GM11168 (cell line): Measurements from ENCODE around the gene MMP24OS.
"Not testable (repeated sequence)": the region's sequence is repeated elsewhere in the genome, so short reads cannot be mapped to it uniquely, and the experiment has no call there.

ENCODE experiments used
- in situ Hi-C: fragments of 300-500 bp; cut with MboI; formaldehyde crosslinking; loops from one replicate; pipeline ENCODE4 v1.12.0; 2022; ENCODE audit warnings: low sequenced_read_pairs; ENCODE audit not compliant: unreplicated experiment

MMP24OS gene

DNA sequence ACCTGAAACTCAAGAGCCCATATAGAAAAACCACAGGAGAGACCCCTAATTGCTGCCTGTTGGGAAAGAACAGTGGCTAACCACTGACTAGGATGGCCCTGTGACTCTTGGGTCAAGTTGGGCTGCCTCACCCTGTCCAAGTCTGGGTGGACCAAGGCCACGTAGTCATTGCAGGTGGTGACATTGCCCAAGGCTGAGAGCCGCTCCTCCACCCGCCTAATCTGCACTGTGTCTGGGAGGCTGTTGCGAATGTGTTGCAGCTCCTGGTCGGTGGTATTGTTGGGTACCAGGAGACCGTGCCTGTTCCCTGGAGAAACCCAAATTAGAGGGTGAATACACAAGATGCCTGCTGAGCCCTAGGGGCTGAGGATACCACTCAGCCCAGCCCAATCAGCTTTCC lies 2.6 kb upstream of the MMP24OS start:
- in situ Hi-C loops = no loop called here

DNA sequence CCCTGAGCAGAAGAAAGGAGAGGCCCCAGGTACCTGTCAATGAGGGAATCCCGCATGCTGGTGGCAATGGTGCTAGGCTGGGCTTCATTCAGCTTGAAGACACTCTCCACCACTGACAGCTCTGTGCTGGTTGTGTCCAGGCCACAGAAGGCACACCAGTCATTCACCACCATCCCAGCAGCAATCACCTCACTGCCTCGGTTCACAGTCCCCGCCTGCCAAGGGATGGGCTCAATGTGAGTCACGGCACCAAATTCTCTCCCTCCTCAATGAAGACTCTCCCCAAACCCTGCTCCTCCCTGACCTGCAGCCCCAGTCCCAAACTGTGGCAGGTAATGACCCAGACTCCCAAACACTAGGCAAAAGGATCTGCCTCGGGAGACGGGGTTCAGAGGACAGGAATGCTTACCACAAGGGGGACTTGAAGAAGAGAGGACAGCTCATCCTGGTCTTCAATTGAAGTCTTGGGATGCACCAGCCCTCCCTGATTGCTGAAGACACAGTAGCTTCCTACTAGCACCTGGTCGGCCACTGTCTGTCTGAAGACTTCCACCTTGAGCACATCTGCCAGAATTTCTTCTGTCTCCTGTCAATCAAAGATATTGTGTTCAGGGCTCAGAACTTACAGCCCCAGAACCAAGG lies 1.7 kb upstream of the MMP24OS start:
- in situ Hi-C loops = no loop called here

DNA sequence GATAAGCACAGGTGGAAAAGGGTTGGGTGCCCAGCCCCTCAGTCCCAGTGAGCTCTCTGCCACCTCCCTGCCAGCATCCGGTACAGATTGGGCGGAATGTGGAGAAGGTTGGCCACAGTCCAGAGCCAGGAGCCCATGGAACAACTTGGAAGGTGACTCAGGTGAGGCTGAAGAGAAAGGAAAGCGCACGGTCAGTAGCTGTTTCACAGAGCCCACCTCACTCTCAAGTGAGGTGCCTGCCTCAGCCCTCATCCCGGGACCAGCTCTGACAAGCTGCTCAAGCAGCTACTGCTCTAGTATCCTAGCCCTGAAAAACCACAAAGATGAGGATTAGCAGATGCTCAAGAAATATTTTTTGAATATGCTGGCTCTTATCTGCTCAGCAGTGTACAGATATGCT lies 1.1 kb upstream of the MMP24OS start:
- in situ Hi-C loops = no loop called here

DNA sequence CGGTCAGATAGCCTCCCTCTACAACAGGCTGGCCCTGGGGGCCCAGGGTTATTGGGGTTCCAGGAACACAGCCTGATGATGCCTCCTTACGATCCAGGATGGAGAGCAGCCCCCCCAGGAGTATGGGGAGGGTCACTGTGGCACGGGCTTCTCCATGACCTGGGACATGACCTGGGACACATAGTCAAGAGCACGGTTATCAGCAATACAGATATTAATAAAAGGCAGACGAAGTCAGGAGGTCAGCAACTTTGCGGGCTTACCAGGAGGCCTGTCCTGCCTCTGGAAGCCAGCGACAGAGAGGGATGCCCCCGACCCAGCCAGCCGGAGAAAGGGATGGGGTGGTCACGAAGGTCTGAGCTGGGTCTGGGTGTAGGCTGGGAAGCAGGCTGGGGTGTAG lies 795 bp downstream of the MMP24OS start:
- in situ Hi-C loops = no loop called here

DNA sequence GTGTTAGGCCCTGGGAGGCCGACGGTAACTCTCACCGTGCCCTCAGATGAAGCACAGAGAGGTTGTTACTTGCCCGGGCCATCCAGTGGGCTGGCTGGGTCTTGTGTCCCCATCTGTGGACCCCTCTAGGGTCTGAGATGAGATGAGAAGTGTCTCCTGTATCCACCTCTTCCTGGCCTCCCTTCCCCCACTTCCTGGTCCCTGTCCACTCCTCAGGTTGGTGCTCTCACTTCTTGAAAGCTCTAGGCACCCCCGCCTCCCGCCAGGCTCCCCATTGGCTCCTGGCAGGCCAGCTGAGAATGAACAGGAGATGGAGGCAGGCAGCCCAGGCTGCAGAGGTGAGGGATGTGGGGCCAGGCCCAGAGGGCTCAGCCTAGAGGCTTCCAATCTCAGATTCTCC lies 1.5 kb downstream of the MMP24OS start:
- in situ Hi-C loops = no loop called here

DNA sequence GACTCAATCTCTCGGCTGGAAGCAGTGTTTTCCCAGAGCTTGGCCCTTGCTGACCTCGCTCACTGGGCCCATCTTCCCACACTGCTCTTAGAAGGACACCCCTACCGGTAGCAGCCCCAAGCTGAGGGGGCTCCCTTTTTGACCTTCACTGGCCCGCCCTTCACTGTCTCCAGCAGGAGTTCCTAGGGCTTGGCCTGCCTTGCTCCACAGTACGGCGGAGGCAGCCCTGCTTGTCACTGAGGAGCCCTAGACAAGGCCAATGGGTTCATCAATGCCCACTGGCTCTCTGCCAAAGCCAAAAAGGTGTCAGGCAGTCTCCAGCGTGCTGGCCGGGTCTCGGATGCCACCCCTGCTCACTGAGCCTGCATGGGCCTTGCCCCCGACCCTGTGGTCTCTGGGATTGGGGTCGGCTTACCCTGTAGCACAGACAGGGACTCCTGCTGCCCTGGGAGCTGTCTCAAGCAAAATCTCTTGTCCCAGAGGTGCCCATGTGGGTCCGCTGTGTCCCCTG lies 2.1 kb downstream of the MMP24OS start:
- in situ Hi-C loops = no loop called here

DNA sequence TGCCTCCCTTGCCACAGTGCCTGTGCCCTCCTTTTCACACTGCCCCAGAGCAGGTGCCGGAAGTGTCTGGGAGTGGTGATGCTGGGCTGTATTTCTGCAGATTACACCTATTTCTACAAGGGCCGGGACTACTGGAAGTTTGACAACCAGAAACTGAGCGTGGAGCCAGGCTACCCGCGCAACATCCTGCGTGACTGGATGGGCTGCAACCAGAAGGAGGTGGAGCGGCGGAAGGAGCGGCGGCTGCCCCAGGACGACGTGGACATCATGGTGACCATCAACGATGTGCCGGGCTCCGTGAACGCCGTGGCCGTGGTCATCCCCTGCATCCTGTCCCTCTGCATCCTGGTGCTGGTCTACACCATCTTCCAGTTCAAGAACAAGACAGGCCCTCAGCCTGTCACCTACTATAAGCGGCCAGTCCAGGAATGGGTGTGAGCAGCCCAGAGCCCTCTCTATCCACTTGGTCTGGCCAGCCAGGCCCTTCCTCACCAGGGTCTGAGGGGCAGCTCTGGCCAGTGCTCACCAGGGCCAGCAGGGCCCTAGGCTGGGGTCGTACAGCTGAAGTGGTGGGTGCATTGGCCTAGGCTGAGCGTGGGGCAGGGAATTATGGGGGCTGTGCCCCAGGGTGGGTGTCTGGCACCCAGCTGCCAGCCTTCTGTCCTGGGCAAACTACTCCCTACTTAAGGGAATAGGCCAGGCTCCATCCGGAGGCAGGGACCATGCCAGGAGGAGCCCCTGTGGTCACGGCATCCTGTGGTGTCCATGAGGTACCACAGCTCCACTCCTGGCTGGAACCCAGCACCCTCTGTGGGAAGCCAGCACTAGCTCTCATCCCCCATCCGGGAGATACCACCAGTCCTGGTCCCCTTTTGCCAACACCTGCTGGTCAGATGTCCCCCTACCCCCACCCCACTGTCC lies 3.5 kb downstream of the MMP24OS start:
- in situ Hi-C loops = no loop called here

DNA sequence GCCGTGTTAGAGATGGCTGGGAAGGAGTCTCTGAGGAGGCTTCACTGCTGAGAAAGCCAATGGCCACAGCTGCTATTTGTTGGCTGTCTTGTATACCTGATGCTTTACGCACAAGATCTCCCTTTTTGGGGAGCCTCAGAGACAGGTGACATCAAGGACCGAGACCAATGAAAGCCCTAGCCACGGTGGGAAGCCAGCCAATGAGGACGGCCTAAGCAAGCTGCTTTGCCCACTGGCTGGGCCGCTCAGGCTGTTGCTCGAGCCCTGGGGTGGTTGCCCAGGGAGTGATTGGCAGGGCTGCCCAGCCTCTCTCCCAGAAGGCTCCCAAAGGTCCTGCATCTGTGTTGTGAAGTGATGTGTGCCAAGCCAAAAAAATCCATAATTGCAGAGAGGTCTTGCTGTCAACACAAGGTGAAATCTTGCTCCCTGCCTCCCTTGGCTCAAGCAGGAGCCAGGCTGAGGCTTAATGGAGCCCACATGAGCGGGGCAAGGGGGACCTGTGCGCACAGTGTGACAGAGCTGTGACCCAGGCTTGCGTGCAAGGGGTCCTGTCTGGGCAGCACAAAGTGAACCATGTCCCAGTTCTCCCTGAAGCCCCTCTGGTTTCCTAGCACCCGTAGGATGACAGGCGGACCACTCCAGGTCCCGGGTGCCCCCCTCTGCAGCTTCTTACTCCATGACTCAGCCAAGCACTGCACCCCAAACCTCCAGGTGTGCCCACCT lies 4.3 kb downstream of the MMP24OS start:
- in situ Hi-C loops = no loop called here

DNA sequence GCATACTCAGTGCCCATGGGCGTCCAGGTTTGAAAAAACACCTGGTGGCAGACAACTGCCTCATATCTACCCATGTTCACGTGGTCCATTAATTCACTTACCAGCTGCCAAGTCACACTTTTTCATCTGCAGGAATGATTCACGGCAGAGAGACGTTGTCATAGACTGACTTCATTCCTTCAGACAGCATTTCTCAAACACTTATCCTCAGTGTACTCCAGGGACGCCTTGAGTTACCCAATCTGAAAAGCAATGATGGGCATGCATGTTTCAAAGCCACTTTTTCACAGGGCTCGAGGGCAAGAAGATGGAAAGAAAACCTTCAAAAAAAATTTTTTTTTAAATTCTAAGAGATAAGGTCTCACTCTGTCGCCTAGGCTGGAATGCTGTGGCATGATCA lies 6.0 kb downstream of the MMP24OS start:
- in situ Hi-C loops = no loop called here

DNA sequence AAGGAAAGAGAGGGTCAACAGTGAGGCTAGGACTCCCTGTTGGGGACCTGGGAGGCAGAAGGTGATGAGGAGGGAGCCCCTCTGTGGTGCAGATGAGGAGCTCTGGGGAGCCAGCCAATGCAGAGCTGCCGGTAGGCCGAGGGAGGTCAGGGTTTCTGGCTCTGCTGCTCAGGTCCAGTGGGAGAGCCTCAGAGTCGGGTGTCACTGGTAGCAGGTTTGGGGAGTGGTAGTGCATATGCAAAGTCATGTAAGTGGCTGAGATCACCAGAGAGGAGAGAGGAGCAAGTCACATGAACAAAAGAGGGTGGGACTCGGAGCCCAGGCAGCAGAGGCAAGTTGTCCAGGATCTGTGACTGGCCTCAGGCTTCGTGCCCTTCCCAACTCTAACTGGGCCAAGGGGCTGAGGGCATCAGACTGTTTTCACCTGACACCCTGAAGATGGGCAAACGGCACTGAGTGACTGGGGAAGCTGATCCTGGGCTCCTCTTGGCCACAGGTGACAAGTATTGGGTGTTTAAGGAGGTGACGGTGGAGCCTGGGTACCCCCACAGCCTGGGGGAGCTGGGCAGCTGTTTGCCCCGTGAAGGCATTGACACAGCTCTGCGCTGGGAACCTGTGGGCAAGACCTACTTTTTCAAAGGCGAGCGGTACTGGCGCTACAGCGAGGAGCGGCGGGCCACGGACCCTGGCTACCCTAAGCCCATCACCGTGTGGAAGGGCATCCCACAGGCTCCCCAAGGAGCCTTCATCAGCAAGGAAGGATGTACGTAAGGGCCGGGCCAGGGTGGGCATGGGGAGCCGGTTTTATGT lies 6.6 kb downstream of the MMP24OS start:
- in situ Hi-C loops = no loop called here

DNA sequence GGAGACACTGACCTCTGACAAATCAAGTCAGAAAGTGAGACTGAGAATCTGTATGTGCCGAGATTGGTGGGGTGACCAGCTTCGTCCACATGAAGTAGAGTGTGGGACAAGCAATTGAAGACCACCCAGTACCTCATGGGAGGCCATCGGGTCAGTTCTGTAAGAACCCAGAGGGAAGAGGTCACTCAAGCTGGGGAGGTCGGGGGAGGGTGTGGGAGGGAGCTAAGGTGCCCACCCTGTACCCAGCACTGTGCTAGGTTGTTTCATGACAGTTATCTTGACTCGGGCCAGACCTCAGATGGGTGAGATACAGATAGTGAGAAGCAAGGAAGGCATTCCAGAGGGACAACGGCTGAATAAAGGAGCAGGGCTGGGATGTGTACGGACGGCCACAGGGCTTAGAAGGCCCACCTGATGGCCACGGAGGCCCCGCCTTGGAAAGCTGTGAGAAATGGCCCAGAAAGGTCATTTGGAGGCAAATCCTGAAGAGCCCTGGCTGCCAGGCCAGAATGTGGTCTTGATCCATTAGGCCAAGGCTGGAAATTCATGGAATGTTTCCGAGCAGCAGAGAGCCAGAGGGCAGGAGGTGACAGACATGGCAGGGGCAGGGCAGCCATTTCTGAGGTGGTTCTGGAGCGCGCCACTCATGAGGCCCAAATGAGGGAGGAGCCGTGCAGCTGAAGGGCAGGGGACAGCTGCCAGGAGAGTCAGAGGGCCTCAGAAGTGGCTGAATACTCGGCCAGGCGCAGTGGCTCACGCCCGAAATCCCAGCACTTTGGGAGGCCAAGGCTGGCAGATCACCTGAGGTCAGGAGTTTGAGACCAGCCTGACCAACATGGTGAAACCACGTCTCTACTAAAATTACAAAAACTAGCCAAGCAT lies 7.7 kb downstream of the MMP24OS start:
- in situ Hi-C loops = no loop called here

DNA sequence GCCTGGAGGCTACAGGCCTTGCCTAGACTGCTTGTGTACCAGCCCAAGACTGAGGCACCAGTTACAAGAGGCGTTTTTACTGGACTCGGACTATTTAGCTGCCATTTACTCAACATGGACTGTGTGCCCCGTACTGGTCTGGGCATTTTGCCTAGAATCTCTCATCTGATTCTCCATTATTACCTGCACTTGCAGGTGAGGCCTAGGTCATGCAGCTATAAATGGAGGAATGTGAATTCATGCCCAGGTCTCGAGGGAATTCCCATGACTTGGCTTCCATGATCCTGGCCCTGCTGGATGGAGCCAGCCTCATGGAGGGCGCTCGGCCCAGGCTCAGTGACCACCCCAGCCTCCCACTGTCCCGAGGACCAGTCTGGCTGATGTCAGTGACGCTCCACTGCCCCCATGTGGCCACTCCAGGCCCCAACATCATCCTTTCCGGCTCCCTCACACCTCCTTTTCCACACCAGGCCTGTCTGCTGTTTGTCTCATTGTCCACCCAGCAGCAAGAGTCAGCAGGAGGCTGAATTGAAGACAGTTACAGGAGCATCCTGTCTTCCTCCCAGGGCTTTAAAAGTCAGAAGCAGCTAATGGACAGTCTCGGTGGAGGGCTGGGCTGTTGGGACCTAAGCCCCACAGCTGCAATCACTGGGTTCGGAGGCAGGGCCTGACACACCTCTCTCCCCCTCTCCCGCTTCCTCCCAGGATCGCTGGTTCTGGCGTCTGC lies 8.7 kb downstream of the MMP24OS start:
- in situ Hi-C loops = no loop called here

DNA sequence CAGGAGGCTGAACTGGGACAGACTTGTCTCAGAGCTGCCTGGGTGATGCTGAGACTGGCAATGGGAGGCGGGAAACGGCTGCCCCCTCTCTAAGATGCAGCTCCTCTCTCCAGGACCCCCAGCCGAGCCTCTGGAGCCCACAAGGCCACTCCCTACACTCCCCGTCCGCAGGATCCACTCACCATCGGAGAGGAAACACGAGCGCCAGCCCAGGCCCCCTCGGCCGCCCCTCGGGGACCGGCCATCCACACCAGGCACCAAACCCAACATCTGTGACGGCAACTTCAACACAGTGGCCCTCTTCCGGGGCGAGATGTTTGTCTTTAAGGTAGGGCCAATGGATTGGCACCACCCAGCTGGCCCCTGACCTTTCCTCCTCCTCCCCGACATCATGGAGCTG lies 10.8 kb downstream of the MMP24OS start:
- in situ Hi-C loops = no loop called here

DNA sequence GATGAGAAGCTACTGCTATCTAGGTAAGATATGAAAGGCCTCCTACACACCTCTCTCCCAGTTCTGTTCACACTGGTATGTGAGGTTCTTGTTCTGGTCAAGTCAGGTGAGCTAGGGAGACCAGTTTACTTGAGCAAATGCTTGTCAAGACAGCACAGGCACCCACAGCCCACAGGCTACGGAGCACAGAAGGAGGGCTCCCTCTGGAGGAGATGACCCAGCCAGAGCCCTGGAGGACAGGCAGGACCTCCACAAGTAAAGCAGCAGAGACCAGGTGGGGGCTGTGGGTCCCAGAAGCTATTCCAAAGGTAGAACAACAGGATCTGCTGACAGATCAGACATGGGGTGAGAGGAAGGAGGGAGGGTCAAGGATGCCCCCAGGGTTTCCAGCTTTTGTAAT lies 13.2 kb downstream of the MMP24OS start:
- in situ Hi-C loops = no loop called here

DNA sequence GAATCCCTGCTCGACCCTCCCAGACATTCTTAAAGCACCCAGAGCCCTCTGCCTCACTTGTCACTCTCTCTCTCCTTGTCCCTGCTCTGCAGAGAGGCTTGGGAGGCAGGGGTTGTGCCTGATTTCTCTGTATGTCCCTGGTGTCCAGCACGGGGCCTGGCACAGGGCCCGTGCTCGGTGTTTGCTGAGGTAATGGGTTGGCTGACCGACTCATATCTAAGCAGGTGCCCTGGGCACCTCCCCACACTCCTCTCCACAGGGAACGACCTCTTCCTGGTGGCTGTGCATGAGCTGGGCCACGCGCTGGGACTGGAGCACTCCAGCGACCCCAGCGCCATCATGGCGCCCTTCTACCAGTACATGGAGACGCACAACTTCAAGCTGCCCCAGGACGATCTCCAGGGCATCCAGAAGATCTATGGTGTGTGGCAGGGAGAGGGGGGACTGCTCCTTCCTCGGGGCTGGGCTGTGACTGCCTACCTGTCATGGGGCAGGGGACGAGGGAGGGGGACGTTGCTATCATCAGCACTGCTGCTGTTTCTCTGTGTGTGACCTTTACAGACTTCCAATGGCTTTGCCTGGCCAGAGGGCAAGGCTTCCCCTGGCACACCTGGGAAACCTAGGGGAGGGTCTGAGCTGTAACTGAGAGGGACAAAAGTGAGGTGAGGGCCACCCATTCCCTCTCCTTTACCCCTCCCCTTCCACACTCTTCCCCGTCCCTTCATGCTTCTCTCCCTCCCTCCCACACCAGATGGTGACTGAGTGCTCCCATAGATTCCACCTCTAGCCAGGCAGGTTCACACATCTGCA lies 14.2 kb downstream of the MMP24OS start:
- in situ Hi-C loops = no loop called here

DNA sequence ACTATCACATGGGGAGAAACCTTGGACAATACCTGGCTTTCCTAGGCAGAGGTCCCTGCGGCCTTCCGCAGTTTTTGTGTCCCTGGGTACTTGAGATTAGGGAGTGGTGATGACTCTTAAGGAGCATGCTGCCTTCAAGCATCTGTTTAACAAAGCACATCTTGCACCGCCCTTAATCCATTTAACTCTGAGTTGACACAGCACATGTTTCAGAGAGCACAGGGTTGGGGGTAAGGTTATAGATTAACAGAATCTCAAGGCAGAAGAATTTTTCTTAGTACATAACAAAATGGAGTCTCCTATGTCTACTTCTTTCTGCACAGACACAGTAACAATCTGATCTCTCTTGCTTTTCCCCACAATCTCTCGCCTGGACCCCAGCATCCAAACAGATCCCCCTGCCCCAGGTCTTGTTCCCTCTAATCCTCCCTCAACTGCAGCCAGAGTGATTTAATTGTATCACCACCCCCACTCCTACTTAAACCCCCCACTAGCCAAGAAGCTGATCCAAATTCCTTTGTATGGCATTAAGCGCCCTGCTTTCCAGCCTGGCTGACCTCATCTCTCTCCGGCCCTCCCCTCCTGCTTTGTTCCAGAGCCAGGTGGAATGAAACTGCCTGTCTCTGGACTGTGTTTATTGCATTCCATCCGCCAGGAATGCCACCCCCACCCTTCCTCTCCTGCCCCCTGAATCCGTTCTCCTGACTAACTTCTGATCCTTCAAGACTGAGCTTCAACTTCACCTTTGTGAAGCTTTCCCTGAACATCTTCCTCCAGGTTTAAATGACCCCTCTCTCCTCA lies 15.0 kb downstream of the MMP24OS start:
- in situ Hi-C loops = not testable (repeated sequence)

DNA sequence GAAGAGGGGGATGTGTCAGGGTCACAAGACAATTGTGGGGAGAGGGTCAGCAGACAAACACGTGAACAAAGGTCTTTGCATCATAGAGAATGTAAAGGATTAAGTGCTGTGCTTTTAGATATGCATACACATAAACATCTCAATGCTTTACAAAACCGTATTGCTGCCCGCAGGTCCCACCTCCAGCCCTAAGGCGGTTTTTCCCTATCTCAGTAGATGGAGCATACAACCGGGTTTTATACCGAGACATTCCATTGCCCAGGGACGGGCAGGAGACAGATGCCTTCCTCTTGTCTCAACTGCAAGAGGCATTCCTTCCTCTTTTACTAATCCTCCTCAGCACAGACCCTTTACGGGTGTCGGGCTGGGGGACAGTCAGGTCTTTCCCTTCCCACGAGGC lies 15.6 kb downstream of the MMP24OS start:
- in situ Hi-C loops = not testable (repeated sequence)
